Measurements from ENCODE around the gene TBC1D24. TPM values are rescaled to one million over a fixed set of nuclear protein-coding genes. Genes with fewer than 3 reads are reported as not detected.

TBC1D24 gene
- polyA plus RNA-seq, 1 donor (not counting 4 experiments of a cell fraction or from before 2014, with no cell fraction given) = 3.0 TPM

DNA sequence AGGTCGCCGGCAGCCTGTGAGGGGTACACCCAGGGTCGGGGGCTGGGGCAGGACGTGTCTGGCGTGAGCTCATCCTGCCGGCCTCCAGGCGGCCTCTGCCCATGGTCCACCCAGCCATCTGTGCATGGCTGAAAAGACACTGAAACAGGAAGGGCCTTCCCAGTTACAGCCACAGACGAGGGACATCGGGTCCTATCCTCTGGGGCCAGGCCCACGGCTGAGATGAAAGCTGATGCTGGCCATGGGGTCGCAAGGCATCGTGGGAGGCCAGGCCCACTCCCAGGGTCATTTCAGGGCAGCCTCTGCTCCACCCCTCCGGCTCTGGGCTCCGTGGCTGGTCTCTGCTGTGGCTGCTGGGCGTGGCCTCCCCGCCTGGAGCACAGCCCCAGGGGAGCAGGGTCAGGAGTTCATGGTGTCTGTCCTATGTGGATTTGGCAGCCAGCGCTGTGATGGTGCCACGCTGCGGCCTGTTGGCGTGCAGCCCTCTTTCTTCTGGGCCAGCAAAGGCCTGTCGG, 22.2 kb downstream of the TBC1D24 start:
- no peak for TF ChIP-seq EZH2 (IDR thresholded peaks at IDR 0.05; ENCODE audit: low read length)
- TF ChIP-seq, protein P1, sequence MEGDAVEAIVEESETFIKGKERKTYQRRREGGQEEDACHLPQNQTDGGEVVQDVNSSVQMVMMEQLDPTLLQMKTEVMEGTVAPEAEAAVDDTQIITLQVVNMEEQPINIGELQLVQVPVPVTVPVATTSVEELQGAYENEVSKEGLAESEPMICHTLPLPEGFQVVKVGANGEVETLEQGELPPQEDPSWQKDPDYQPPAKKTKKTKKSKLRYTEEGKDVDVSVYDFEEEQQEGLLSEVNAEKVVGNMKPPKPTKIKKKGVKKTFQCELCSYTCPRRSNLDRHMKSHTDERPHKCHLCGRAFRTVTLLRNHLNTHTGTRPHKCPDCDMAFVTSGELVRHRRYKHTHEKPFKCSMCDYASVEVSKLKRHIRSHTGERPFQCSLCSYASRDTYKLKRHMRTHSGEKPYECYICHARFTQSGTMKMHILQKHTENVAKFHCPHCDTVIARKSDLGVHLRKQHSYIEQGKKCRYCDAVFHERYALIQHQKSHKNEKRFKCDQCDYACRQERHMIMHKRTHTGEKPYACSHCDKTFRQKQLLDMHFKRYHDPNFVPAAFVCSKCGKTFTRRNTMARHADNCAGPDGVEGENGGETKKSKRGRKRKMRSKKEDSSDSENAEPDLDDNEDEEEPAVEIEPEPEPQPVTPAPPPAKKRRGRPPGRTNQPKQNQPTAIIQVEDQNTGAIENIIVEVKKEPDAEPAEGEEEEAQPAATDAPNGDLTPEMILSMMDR (optimal IDR thresholded peaks at IDR 0.05 in 1 of 3, IDR thresholded peaks at IDR 0.05 in 1 of 3, conservative IDR thresholded peaks at IDR 0.05 in 1 of 3; ENCODE audit: extremely low read depth in 1 of 3, insufficient read depth in 2 of 3, low read length in 3 of 3) = peak in 1 of 3 experiments; percentile 13
- Histone ChIP-seq H3K27me3 (ENCODE audit: control insufficient read depth, extremely low read depth, insufficient read depth, low read length) (no peaks in the 10 kb centered on the region), H3K79me2 (ENCODE audit: control insufficient read depth, insufficient read depth, low read length) (no peaks in the 10 kb centered on the region), H4K20me1 (ENCODE audit: control insufficient read depth, extremely low read depth, insufficient read depth, low read length) (peaks cover 3% of the 10 kb centered on the region), H3K4me3 (ENCODE audit: control insufficient read depth in 2 of 3, extremely low read depth in 1 of 3, insufficient read depth in 2 of 3, low read depth in 1 of 3, low read length in 3 of 3) (no peak overlapping the region), H3K36me3 (ENCODE audit: control insufficient read depth in 2 of 2, extremely low read depth in 1 of 2, insufficient read depth in 2 of 2, low read length in 2 of 2) (peaks cover 0 to 11% of the 10 kb centered on the region in 2 experiments), H3K9me1 (ENCODE audit: control insufficient read depth, extremely low read depth, insufficient read depth, low read length) (no peaks in the 10 kb centered on the region), H3K9ac (ENCODE audit: control insufficient read depth, extremely low read depth, insufficient read depth, low read length) (no peak overlapping the region), H3K9me3 (ENCODE audit: control insufficient read depth, low read depth, low read length) (no peaks in the 10 kb centered on the region), H3K4me1 (ENCODE audit: control insufficient read depth, extremely low read depth, insufficient read depth, low read length) (peaks cover 19% of the 10 kb centered on the region), H2AFZ (ENCODE audit: control insufficient read depth, low read length) (no peak overlapping the region), H3K27ac (ENCODE audit: control insufficient read depth, insufficient read depth, low read length) (no peak overlapping the region), H3K4me2 (ENCODE audit: control insufficient read depth, extremely low read depth, insufficient read depth, low read depth, low read length) (no peak overlapping the region)
- FAIRE-seq = no peak
- DNase-seq (ENCODE audit: low read depth, low spot score) = no peak
- dilution Hi-C loops (cut with MboI; ENCODE audit: extremely low pct_ligation_motif_present, low sequenced_read_pairs) = no loop called here

DNA sequence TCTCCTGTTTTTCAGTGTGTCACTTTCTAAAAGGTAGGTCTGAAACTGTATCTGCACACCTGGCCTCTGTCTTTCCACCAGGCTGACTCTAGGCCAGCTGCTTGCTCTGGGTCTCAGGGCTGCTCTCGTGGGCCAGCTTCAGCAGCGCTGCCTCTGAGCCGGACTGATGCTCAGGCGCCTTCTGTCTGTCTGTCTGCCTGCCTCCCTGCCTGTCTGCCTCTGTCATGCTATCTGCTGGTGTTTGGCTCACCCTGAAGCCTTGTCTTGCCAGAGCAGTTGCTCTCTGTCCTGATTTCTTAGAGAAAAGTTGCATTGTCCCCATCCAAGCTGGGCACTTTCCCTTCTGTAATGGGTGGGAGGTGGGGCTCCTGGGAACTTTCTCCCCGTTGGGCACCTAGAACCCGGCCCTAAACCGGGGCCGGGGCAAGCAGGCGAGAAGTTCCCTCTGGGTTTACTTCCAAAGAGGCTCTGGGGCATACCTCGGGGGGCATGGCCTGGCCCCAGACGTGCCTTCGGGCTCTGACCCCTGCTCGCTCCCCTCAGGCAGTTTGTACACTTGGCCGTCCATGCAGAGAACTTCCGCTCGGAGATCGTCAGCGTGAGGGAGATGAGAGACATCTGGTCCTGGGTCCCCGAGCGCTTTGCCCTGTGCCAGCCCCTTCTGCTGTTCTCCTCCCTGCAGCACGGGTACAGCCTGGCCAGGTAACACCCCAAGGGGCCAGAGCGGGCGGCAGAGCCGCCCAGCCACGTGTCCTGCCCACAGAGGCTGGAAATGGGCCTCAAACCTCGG, 23.0 kb downstream of the TBC1D24 start:
- Histone ChIP-seq H3K9ac (ENCODE audit: control insufficient read depth, extremely low read depth, insufficient read depth, low read length) (no peak overlapping the region), H3K79me2 (ENCODE audit: control insufficient read depth, insufficient read depth, low read length) (no peaks in the 10 kb centered on the region), H3K27me3 (ENCODE audit: control insufficient read depth, extremely low read depth, insufficient read depth, low read length) (no peaks in the 10 kb centered on the region), H3K27ac (ENCODE audit: control insufficient read depth, insufficient read depth, low read length) (no peak overlapping the region), H3K4me3 (ENCODE audit: control insufficient read depth in 2 of 3, extremely low read depth in 1 of 3, insufficient read depth in 2 of 3, low read depth in 1 of 3, low read length in 3 of 3) (no peak overlapping the region), H3K36me3 (ENCODE audit: control insufficient read depth in 2 of 2, extremely low read depth in 1 of 2, insufficient read depth in 2 of 2, low read length in 2 of 2) (peaks cover 0 to 11% of the 10 kb centered on the region in 2 experiments), H4K20me1 (ENCODE audit: control insufficient read depth, extremely low read depth, insufficient read depth, low read length) (peaks cover 3% of the 10 kb centered on the region), H3K4me1 (ENCODE audit: control insufficient read depth, extremely low read depth, insufficient read depth, low read length) (peaks cover 19% of the 10 kb centered on the region), H3K4me2 (ENCODE audit: control insufficient read depth, extremely low read depth, insufficient read depth, low read depth, low read length) (no peak overlapping the region), H3K9me1 (ENCODE audit: control insufficient read depth, extremely low read depth, insufficient read depth, low read length) (no peaks in the 10 kb centered on the region), H2AFZ (ENCODE audit: control insufficient read depth, low read length) (no peak overlapping the region), H3K9me3 (ENCODE audit: control insufficient read depth, low read depth, low read length) (no peaks in the 10 kb centered on the region)
- FAIRE-seq (no peak), DNase-seq (ENCODE audit: low read depth, low spot score) (no peak)
- no peak for TF ChIP-seq EZH2 (IDR thresholded peaks at IDR 0.05; ENCODE audit: low read length)
- TF ChIP-seq, protein P1 (optimal IDR thresholded peaks at IDR 0.05 in 1 of 3, IDR thresholded peaks at IDR 0.05 in 1 of 3, conservative IDR thresholded peaks at IDR 0.05 in 1 of 3; ENCODE audit: extremely low read depth in 1 of 3, insufficient read depth in 2 of 3, low read length in 3 of 3) = no peak
- dilution Hi-C loops (cut with MboI; ENCODE audit: extremely low pct_ligation_motif_present, low sequenced_read_pairs) = no loop called here
